ENCODE results near the gene PACSIN1. TPM values are rescaled to one million over a fixed set of nuclear protein-coding genes. Genes with fewer than 3 reads are reported as not detected.
"Not testable (repeated sequence)": the region's sequence is repeated elsewhere in the genome, so short reads cannot be mapped to it uniquely, and the experiment has no call there.

The PACSIN1 gene
- total RNA-seq, 1 donor from 2014 or later, result 0.41 TPM

GRCh38 chr6:34484899-34485298, 19.0 kb downstream of the PACSIN1 start:
- Histone ChIP-seq H3K27ac (no peak overlapping the region), H3K4me3 (no peak overlapping the region), H3K9ac (no peak overlapping the region), H3K79me2 (ENCODE audit: low read depth) (no peaks in the 10 kb centered on the region), H4K20me1 (ENCODE audit: low read depth) (no peaks in the 10 kb centered on the region), H3K4me1 (no peaks in the 10 kb centered on the region), H3F3A (ENCODE audit: low read depth) (no peaks in the 10 kb centered on the region), H3K9me3 (ENCODE audit: low read depth) (no peaks in the 10 kb centered on the region), H3K36me3 (no peaks in the 10 kb centered on the region), H2AFZ (replicated peaks) (no peak overlapping the region), H3K27me3 (no peaks in the 10 kb centered on the region), H3K4me2 (no peak overlapping the region)
- Mint-ChIP-seq H3K4me1 (no peaks in the 10 kb centered on the region), H3K9me3 (no peaks in the 10 kb centered on the region), H3K27me3 (ENCODE audit: insufficient read depth, low read depth) (peaks cover 2% of the 10 kb centered on the region), H3K4me3 (no peak overlapping the region), H3K36me3 (no peaks in the 10 kb centered on the region), H3K27ac (no peak overlapping the region)
- no peak for TF ChIP-seq EZH2phosphoT487 (IDR thresholded peaks at IDR 0.05)
- DNase-seq (ENCODE audit: low spot score), result no peak

- H3K27ac ChIP-seq, result no peak overlapping the region
- H3K79me2 ChIP-seq (ENCODE audit: low read depth), result no peaks in the 10 kb centered on the region
- no peak overlapping the region for H3K9ac ChIP-seq
- no peak overlapping the region for H3K4me3 ChIP-seq
- H3F3A ChIP-seq (ENCODE audit: low read depth), result no peaks in the 10 kb centered on the region
- Mint-ChIP-seq H3K9me3 (no peaks in the 10 kb centered on the region), H3K36me3 (no peaks in the 10 kb centered on the region), H3K4me1 (no peaks in the 10 kb centered on the region), H3K27me3 (ENCODE audit: insufficient read depth, low read depth) (peaks cover 4% of the 10 kb centered on the region), H3K27ac (peak overlapping the region; percentile 15), H3K4me3 (no peak overlapping the region)
- H3K36me3 ChIP-seq, result no peaks in the 10 kb centered on the region
- no peak for TF ChIP-seq EZH2phosphoT487 (IDR thresholded peaks at IDR 0.05)
- TF ChIP-seq EZH2 (IDR thresholded peaks at IDR 0.05), result no peak
- TF ChIP-seq CTCF (IDR thresholded peaks at IDR 0.05), result no peak
- H3K9me3 ChIP-seq (ENCODE audit: low read depth), result no peaks in the 10 kb centered on the region
- H3K4me1 ChIP-seq, result no peaks in the 10 kb centered on the region
- H3K4me2 ChIP-seq, result no peak overlapping the region
- no peaks in the 10 kb centered on the region for H4K20me1 ChIP-seq (ENCODE audit: low read depth)
- no peaks in the 10 kb centered on the region for H3K27me3 ChIP-seq
- no peak for DNase-seq (ENCODE audit: low spot score)
- H2AFZ ChIP-seq (replicated peaks), result no peak overlapping the region
Observed at GRCh38 chr6:34485321-34486060, 19.6 kb downstream of the PACSIN1 start.

GRCh38 chr6:34486106-34486740, 20.3 kb downstream of the PACSIN1 start:
- peaks cover 3% of the 10 kb centered on the region for H3K4me1 ChIP-seq
- no peaks in the 10 kb centered on the region for H3K36me3 ChIP-seq
- H3K27ac ChIP-seq, result no peak overlapping the region
- no peak for DNase-seq (ENCODE audit: low spot score)
- no peaks in the 10 kb centered on the region for H3K79me2 ChIP-seq (ENCODE audit: low read depth)
- H3K27ac Mint-ChIP-seq, result no peak overlapping the region
- H3K27me3 Mint-ChIP-seq (ENCODE audit: insufficient read depth, low read depth), result peaks cover 4% of the 10 kb centered on the region
- H3K4me1 Mint-ChIP-seq, result peaks cover 6% of the 10 kb centered on the region
- H3K4me3 Mint-ChIP-seq, result no peak overlapping the region
- H3K9me3 Mint-ChIP-seq, result no peaks in the 10 kb centered on the region
- H3K4me3 ChIP-seq, result no peak overlapping the region
- no peak for TF ChIP-seq CTCF (IDR thresholded peaks at IDR 0.05)
- no peaks in the 10 kb centered on the region for H3K27me3 ChIP-seq
- no peak overlapping the region for H3K9ac ChIP-seq
- no peak overlapping the region for H3K4me2 ChIP-seq
- no peak overlapping the region for H2AFZ ChIP-seq (replicated peaks)
- no peaks in the 10 kb centered on the region for H3F3A ChIP-seq (ENCODE audit: low read depth)
- H4K20me1 ChIP-seq (ENCODE audit: low read depth), result no peaks in the 10 kb centered on the region
- no peaks in the 10 kb centered on the region for H3K9me3 ChIP-seq (ENCODE audit: low read depth)
- no peaks in the 10 kb centered on the region for H3K36me3 Mint-ChIP-seq

GRCh38 chr6:34486886-34487285, 21.0 kb downstream of the PACSIN1 start:
- H3K4me1 Mint-ChIP-seq; H3K4me3 Mint-ChIP-seq; H3K36me3 ChIP-seq; H3K9me3 ChIP-seq (ENCODE audit: low read depth); H2AFZ ChIP-seq (replicated peaks); H3K36me3 Mint-ChIP-seq; H3K27ac ChIP-seq; H3F3A ChIP-seq (ENCODE audit: low read depth); H3K9ac ChIP-seq; H3K4me2 ChIP-seq; H3K27ac Mint-ChIP-seq; H3K9me3 Mint-ChIP-seq; H3K27me3 Mint-ChIP-seq (ENCODE audit: insufficient read depth, low read depth); H3K79me2 ChIP-seq (ENCODE audit: low read depth); H3K4me3 ChIP-seq; H4K20me1 ChIP-seq (ENCODE audit: low read depth); H3K27me3 ChIP-seq; H3K4me1 ChIP-seq; DNase-seq (ENCODE audit: low spot score): not testable (repeated sequence)

Measured in neural progenitor cell (in vitro differentiated cells).